Natural killer cell (primary cell): Measurements from ENCODE around the gene IFNAR2. TPM values are rescaled to one million over a fixed set of nuclear protein-coding genes. Genes with fewer than 3 reads are reported as not detected.

ENCODE experiments used
- ATAC-seq, 3 donors: fragments of 150-1000 bp in 2 of 3; fragments of 200-7000 bp in 1 of 3; cut with Tn5 transposase; 1 replicate in 1 of 3; 2 replicates in 2 of 3; pipeline ENCODE4 v1.10.0; 2021; ENCODE audit warnings: mild to moderate bottlenecking in 2 of 3, moderate library complexity in 2 of 3
- DNase-seq, 2 donors: peaks; one replicate each; pipeline versions ENCODE4 v3.0.0 to v3.0.0-alpha.2; 2013 to 2021; ENCODE audit warnings: mixed read lengths in 1 of 2
- H3K27ac ChIP-seq: one replicate; pipeline ENCODE4 v1.5.1; 2013; ENCODE audit warnings: mild to moderate bottlenecking, low read length
- H3K27me3 ChIP-seq: one replicate; pipeline ENCODE4 v1.6.1; 2013; ENCODE audit warnings: low read length; ENCODE audit not compliant: control insufficient read depth, insufficient read depth
- H3K36me3 ChIP-seq: one replicate; pipeline ENCODE4 v1.6.1; 2013; ENCODE audit warnings: low read length; ENCODE audit not compliant: control insufficient read depth, insufficient read depth
- H3K4me1 ChIP-seq: one replicate; pipeline ENCODE4 v1.6.1; 2013; ENCODE audit warnings: low read length; ENCODE audit not compliant: control insufficient read depth, insufficient read depth
- H3K4me3 ChIP-seq: one replicate; pipeline ENCODE4 v1.5.1; 2013; ENCODE audit warnings: low read length
- H3K9me3 ChIP-seq: one replicate; pipeline ENCODE4 v1.6.1; 2013; ENCODE audit warnings: low read length; ENCODE audit not compliant: control insufficient read depth, insufficient read depth
- H3K27ac Mint-ChIP-seq, 2 donors: one replicate each; pipeline ENCODE4 v1.8.0; 2022; ENCODE audit warnings: mild to moderate bottlenecking in 2 of 2, mixed read lengths in 2 of 2, moderate library complexity in 1 of 2
- H3K27me3 Mint-ChIP-seq, 2 donors: one replicate each; pipeline ENCODE4 v1.8.0; 2022; ENCODE audit warnings: low read depth in 2 of 2, mixed read lengths in 2 of 2
- H3K36me3 Mint-ChIP-seq: one replicate; pipeline ENCODE4 v1.8.0; 2022; ENCODE audit warnings: mixed read lengths
- H3K4me1 Mint-ChIP-seq, 2 donors: one replicate each; pipeline ENCODE4 v1.8.0; 2022; ENCODE audit warnings: mixed read lengths in 2 of 2
- H3K4me3 Mint-ChIP-seq: one replicate; pipeline ENCODE4 v1.8.0; 2022; ENCODE audit warnings: mild to moderate bottlenecking, moderate library complexity, mixed read lengths
- H3K9me3 Mint-ChIP-seq, 2 donors: one replicate each; pipeline ENCODE4 v1.8.0; 2022; ENCODE audit warnings: mixed read lengths in 2 of 2
- CTCF ChIP-seq: fragments of 200-600 bp; IDR thresholded peaks from one replicate; pipeline ENCODE4 v1.8.0; 2022; ENCODE audit warnings: antibody characterized with exemption
- WGBS: methylation state at CpG from one replicate; pipeline ENCODE4 v1.1.7; 2013; ENCODE audit warnings: missing lambda C conversion rate; ENCODE audit not compliant: insufficient coverage; 5-methylcytosine and 5-hydroxymethylcytosine counted together
- intact Hi-C: fragments of 100-400 bp; cut with micrococcal nuclease; formaldehyde crosslinking; loops from one replicate; pipeline ENCODE4 v1.14.2; 2022
- total RNA-seq, 4 donors: library from RNA; stranded (reverse); fragments of 120-200 nt in 1 of 4; gene quantifications; one replicate each; pipeline versions ENCODE4 v1.2.3 to v1.2.4, GENCODE V29; 2013 to 2022

The IFNAR2 gene
- total RNA-seq, 3 donors from 2014 or later (not counting 1 experiment from before 2014, with no cell fraction given): 65.4 to 105 (median 70.9) TPM

DNA sequence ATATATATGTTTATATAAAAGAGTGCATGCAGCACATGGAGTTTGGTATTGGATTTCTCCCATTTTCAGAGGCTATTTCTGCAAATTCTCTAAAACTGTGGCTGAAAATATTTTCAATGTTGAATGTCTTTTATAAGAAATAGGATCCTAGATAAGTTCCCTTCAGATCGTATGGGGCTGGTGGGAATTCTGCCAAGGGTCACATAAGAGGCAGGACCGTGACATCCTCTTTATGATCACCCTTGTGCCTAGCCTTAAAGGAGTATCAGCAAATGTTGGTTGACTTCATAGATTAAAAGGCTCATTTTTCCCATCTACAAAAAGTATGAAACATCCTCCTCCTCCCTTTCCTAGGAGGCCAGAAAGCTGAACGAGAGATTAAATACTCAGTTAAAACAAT is 1.3 kb upstream of the IFNAR2 start:
- no peak overlapping the region for H3K4me3 ChIP-seq
- peaks cover 39% of the 10 kb centered on the region in 2 donors for H3K4me1 Mint-ChIP-seq
- no peaks in the 10 kb centered on the region for H3K27me3 Mint-ChIP-seq
- peaks cover 19% of the 10 kb centered on the region for H3K4me1 ChIP-seq
- ATAC-seq: no peak
- peaks cover 17% of the 10 kb centered on the region for H3K36me3 Mint-ChIP-seq
- H3K36me3 ChIP-seq: no peaks in the 10 kb centered on the region
- no peak overlapping the region for H3K27ac Mint-ChIP-seq
- DNase-seq: no peak
- H3K9me3 Mint-ChIP-seq: no peaks in the 10 kb centered on the region
- 82% methylated on average over 2 of the region's 3 CpGs for WGBS
- intact Hi-C loops: no loop called here
- TF ChIP-seq CTCF: no peak
- H3K27ac ChIP-seq: no peak overlapping the region
- H3K27me3 ChIP-seq: no peaks in the 10 kb centered on the region
- no peaks in the 10 kb centered on the region for H3K9me3 ChIP-seq
- H3K4me3 Mint-ChIP-seq: no peak overlapping the region

DNA sequence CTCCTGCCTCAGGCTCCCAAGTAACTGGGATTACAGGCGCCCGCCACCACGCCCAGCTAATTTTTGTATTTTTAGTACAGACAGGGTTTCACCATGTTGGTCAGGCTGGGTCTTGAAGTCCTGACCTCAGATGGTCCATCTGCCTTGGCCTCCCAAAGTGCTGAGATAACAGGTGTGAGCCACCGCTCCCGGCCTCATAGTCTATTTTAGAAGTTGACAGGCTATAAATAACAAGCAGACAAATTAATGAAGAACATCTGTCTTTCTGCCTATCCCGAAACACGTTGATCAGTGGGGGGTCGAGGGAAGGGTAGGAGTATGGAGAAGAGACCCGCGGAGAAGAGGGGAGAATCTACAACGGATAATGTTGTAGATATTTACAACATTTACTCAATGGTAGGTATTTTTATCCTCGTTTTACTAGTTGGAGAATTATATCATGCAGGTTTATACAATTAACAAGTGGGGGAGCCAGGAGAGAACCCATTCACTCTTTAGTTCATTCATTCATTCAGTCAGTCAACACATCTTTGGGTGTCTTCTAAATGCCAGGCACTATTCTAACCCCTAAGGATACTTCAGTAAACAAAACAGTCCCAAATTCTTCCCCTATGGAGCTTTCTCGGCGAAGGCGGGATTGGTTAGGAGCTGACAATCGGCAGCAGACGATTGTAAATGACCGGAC is 497 bp upstream of the IFNAR2 start:
- no peak for TF ChIP-seq CTCF
- peak overlapping the region; percentile 88 for H3K4me3 Mint-ChIP-seq
- H3K9me3 Mint-ChIP-seq: no peaks in the 10 kb centered on the region
- intact Hi-C loops: no loop called here
- DNase-seq (no peak), ATAC-seq (peak in 2 of 3 donors; percentile 1 to 2)
- H3K36me3 Mint-ChIP-seq: peaks cover 18% of the 10 kb centered on the region
- WGBS: 37% methylated on average over 14 of the region's 18 CpGs
- Histone ChIP-seq H3K27ac (peak overlapping the region; percentile 68), H3K4me3 (peak overlapping the region; percentile 94), H3K36me3 (no peaks in the 10 kb centered on the region), H3K9me3 (no peaks in the 10 kb centered on the region), H3K27me3 (no peaks in the 10 kb centered on the region), H3K4me1 (peaks cover 19% of the 10 kb centered on the region)
- H3K27me3 Mint-ChIP-seq: no peaks in the 10 kb centered on the region
- H3K27ac Mint-ChIP-seq: peak overlapping the region; percentile 88 to 97
- H3K4me1 Mint-ChIP-seq: peaks cover 43 to 45% of the 10 kb centered on the region in 2 donors

GRCh38 chr21:33230545-33231324 is 997 bp downstream of the IFNAR2 start:
- Histone ChIP-seq H3K36me3 (no peaks in the 10 kb centered on the region), H3K27me3 (no peaks in the 10 kb centered on the region), H3K4me1 (peaks cover 33% of the 10 kb centered on the region), H3K9me3 (no peaks in the 10 kb centered on the region), H3K4me3 (peak overlapping the region; percentile 94), H3K27ac (peak overlapping the region; percentile 60)
- Mint-ChIP-seq H3K4me3 (peak overlapping the region; percentile 90), H3K9me3 (no peaks in the 10 kb centered on the region), H3K36me3 (peaks cover 18% of the 10 kb centered on the region), H3K27ac (peak overlapping the region; percentile 88 to 97), H3K27me3 (no peaks in the 10 kb centered on the region), H3K4me1 (peaks cover 56 to 57% of the 10 kb centered on the region in 2 donors)
- under 1% methylated on average over 21 of the region's 30 CpGs for WGBS
- intact Hi-C loops: no loop called here
- no peak for TF ChIP-seq CTCF
- DNase-seq: peak in 1 of 2 donors; percentile 70
- peak; percentile 14 to 28 (median 27) for ATAC-seq
